Measurements from ENCODE around the gene KIR2DL4.

DNA sequence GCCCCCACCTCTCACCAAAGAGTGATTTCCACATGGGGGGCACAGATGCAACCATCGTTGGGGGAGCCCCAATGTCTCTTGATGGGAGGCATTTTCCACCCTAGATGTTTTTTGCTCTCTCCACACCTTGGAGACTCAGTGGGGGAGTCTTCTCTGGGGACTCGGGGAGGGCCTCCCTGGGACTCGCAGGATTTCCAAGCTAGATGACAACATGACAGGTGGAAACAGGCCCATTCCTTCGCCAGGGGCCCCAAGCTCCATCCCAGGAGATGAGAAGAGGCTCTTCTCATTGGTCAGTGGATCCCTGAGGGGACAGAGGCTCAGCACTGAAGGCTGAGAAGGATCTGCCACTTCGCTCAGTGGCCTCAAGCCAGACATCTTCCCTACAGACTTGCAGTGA is 12.7 kb upstream of the KIR2DL4 start:
- TF ChIP-seq, protein P1, sequence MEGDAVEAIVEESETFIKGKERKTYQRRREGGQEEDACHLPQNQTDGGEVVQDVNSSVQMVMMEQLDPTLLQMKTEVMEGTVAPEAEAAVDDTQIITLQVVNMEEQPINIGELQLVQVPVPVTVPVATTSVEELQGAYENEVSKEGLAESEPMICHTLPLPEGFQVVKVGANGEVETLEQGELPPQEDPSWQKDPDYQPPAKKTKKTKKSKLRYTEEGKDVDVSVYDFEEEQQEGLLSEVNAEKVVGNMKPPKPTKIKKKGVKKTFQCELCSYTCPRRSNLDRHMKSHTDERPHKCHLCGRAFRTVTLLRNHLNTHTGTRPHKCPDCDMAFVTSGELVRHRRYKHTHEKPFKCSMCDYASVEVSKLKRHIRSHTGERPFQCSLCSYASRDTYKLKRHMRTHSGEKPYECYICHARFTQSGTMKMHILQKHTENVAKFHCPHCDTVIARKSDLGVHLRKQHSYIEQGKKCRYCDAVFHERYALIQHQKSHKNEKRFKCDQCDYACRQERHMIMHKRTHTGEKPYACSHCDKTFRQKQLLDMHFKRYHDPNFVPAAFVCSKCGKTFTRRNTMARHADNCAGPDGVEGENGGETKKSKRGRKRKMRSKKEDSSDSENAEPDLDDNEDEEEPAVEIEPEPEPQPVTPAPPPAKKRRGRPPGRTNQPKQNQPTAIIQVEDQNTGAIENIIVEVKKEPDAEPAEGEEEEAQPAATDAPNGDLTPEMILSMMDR (conservative IDR thresholded peaks at IDR 0.05 in 1 of 2, IDR thresholded peaks at IDR 0.05 in 1 of 2; ENCODE audit: low read depth in 1 of 2, low read length in 2 of 2), result no peak
- no peak for TF ChIP-seq EZH2 (IDR thresholded peaks at IDR 0.05; ENCODE audit: low read length, missing control alignments)

Measured in fibroblast of lung (primary cell).